Right atrium auricular region (tissue), 2 donors: ENCODE results near the gene LAMTOR4. TPM values are rescaled to one million over a fixed set of nuclear protein-coding genes. Genes with fewer than 3 reads are reported as not detected.
"Not testable (repeated sequence)": the region's sequence is repeated elsewhere in the genome, so short reads cannot be mapped to it uniquely, and the experiment has no call there.

ENCODE experiments used
- DNase-seq: peaks from one replicate; pipeline ENCODE4 v3.0.0-alpha.2; 2019; ENCODE audit warnings: low spot score
- H3K27ac ChIP-seq, 2 donors: fragments of 200-600 bp; sonication (generic); 1 replicate in 1 of 2; 2 replicates in 1 of 2; pipeline ENCODE4 v1.5.1; 2016 to 2019
- H3K27me3 ChIP-seq, 2 donors: fragments of 200-600 bp; sonication (generic); one replicate each; pipeline versions ENCODE4 v1.5.1 to v1.6.0; 2017 to 2019
- H3K36me3 ChIP-seq: fragments of 200-600 bp; sonication (generic); one replicate; pipeline ENCODE4 v1.5.1; 2016
- H3K4me1 ChIP-seq, 2 donors: fragments of 200-600 bp; sonication (generic); one replicate each; pipeline versions ENCODE4 v1.5.1 to v1.6.0; 2017 to 2019
- H3K4me3 ChIP-seq, 2 donors: fragments of 200-600 bp; sonication (generic); 1 replicate in 1 of 2; 2 replicates in 1 of 2; pipeline ENCODE4 v1.5.1; 2017 to 2019; ENCODE audit warnings: mild to moderate bottlenecking in 1 of 2, moderate library complexity in 1 of 2
- H3K9me3 ChIP-seq, 2 donors: fragments of 200-600 bp; sonication (generic); one replicate each; pipeline ENCODE4 v1.5.1; 2019
- microRNA-seq, 2 donors: library from miRNA; unstranded; fragments of <30 nt; microRNA quantifications; one replicate each; pipeline ENCODE4, GENCODE V29; 2016 to 2017; ENCODE audit warnings: borderline number of aligned reads in 2 of 2, borderline replicate concordance in 1 of 2
- total RNA-seq, 2 donors: library from RNA; depleted of rRNA; stranded (reverse); fragments of >200 nt; gene quantifications; one replicate each; pipeline ENCODE4 v1.1.0, GENCODE V29; 2016
- TF ChIP-seq, protein P1 (sequence below), 2 donors: fragments of 200-600 bp; sonication (generic); IDR thresholded peaks; one replicate each; pipeline ENCODE4 v1.5.1; 2019; ENCODE audit warnings: antibody characterized with exemption in 2 of 2

LAMTOR4 gene
- total RNA-seq, 2 donors from 2014 or later = 153 to 168 TPM

DNA sequence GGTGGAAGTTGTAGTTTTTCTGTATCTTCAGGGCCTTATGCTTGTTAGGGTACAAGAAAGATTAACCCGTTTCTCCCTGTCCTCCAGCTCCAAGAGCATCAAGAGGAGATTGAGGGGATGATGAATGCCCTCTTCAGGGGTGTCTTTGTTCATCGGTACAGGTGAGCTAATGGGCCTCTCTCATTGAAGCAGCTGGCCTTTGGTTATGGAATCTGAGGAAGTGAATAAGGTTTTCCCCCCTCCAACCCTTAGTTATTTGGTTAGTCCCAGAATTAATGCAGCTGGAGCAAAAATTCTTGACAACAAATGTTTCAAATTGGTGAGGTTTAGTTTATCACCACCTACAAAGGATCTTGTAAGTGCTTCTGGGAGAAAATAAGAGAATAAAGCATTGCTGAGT lies 46.5 kb downstream of the LAMTOR4 start:
- Histone ChIP-seq H3K4me3 (no peak overlapping the region), H3K9me3 (no peaks in the 10 kb centered on the region), H3K4me1 (no peaks in the 10 kb centered on the region), H3K36me3 (no peaks in the 10 kb centered on the region), H3K27ac (no peak overlapping the region), H3K27me3 (no peaks in the 10 kb centered on the region)
- DNase-seq = no peak
- TF ChIP-seq, protein P1, sequence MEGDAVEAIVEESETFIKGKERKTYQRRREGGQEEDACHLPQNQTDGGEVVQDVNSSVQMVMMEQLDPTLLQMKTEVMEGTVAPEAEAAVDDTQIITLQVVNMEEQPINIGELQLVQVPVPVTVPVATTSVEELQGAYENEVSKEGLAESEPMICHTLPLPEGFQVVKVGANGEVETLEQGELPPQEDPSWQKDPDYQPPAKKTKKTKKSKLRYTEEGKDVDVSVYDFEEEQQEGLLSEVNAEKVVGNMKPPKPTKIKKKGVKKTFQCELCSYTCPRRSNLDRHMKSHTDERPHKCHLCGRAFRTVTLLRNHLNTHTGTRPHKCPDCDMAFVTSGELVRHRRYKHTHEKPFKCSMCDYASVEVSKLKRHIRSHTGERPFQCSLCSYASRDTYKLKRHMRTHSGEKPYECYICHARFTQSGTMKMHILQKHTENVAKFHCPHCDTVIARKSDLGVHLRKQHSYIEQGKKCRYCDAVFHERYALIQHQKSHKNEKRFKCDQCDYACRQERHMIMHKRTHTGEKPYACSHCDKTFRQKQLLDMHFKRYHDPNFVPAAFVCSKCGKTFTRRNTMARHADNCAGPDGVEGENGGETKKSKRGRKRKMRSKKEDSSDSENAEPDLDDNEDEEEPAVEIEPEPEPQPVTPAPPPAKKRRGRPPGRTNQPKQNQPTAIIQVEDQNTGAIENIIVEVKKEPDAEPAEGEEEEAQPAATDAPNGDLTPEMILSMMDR (IDR thresholded peaks at IDR 0.05) = no peak

DNA sequence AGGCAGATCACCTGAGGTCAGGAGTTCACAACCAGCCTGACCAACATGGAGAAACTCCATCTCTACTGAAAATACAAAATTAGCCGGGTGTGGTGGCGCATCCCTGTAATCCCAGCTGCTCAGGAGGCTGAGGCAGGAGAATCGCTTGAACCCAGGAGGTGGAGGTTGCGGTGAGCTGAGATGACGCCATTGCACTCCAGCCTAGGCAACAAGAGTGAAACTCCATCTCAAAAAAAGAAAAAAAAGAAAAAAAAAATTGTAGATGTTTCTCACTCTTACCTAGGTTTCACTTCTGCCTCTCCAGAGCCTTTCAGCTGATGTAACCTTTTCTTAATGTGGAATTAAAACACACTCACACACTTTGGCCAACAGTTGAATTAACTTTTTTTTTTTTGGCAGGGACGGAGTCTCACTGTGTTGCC lies 47.2 kb downstream of the LAMTOR4 start:
- H3K27me3 ChIP-seq, H3K36me3 ChIP-seq, H3K9me3 ChIP-seq, H3K4me1 ChIP-seq, H3K4me3 ChIP-seq, DNase-seq, H3K27ac ChIP-seq: not testable (repeated sequence)

DNA sequence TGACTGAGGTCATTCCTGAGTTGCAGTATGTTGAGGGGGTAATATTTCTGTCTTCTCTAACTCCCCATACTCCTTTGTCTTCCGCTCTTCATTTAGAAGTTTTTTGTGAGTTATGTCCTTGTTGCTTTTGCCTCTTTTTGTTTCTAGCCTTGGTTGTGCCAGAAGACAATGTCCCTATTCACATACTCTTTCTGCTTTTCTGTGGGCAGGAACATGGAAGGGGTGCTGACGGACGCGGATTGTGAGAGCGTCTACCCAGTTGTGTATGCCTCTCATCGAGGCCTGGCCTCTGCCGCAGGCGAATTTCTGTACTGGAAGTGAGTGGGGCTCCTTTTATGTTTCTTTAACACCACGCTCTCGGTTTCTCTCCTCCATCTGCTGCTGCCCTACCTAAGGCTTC lies 49.5 kb downstream of the LAMTOR4 start:
- no peaks in the 10 kb centered on the region for H3K27me3 ChIP-seq
- H3K27ac ChIP-seq = no peak overlapping the region
- TF ChIP-seq, protein P1 (IDR thresholded peaks at IDR 0.05) = no peak
- no peaks in the 10 kb centered on the region for H3K36me3 ChIP-seq
- H3K4me1 ChIP-seq = no peaks in the 10 kb centered on the region
- DNase-seq = no peak
- H3K9me3 ChIP-seq = no peaks in the 10 kb centered on the region
- no peak overlapping the region for H3K4me3 ChIP-seq

DNA sequence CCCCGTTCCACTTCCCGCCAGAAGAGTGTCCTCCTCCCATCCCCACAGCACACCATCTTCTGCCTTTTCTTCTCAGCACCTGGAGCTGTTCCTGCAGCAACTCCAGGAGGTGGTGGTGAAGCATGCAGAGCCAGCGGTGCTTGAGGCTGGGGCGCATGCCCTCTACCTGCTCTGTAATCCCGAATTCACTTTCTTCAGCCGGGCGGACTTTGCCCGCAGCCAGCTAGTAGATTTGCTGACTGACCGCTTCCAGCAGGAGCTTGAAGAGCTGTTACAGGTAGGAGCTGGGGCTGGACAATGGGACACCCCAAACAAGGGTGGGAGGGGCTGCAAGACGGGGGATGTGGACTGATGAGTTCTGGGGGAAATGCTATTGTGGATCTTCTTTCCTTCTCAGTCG lies 52.0 kb downstream of the LAMTOR4 start:
- Histone ChIP-seq H3K4me3 (no peak overlapping the region), H3K27ac (no peak overlapping the region), H3K4me1 (no peaks in the 10 kb centered on the region), H3K36me3 (no peaks in the 10 kb centered on the region), H3K27me3 (no peaks in the 10 kb centered on the region), H3K9me3 (no peaks in the 10 kb centered on the region)
- TF ChIP-seq, protein P1 (IDR thresholded peaks at IDR 0.05) = no peak
- DNase-seq = no peak

Small RNA genes within 50 kb of the gene (microRNA-seq; reads per million reads assigned to microRNA genes)
- 0 reads per million in 2 donors for gene MIR4658

Other genes with a start within 250 kb of the LAMTOR4 start
- gene TRIM4, start 229.4 kb upstream of the LAMTOR4 start, total RNA-seq = 10 to 100 TPM in 1 of 2 donors, 1 to 10 TPM in 1; 8.8 to 13.3 TPM
- gene GJC3, start 219.3 kb upstream of the LAMTOR4 start, total RNA-seq = not detected
- 10 to 100 TPM; 11.3 to 46.5 TPM for gene AZGP1, start 172.9 kb upstream of the LAMTOR4 start, total RNA-seq
- 10 to 100 TPM; 19.8 to 20.0 TPM for gene ZKSCAN1, start 133.3 kb upstream of the LAMTOR4 start, total RNA-seq
- gene ZSCAN21, start 99.1 kb upstream of the LAMTOR4 start, total RNA-seq = 1 to 10 TPM; 6.7 to 7.1 TPM
- 10 to 100 TPM; 11.8 to 16.1 TPM for gene ZNF3, start 67.2 kb upstream of the LAMTOR4 start, total RNA-seq
- 10 to 100 TPM; 46.7 to 64.2 TPM for gene COPS6, start 59.9 kb upstream of the LAMTOR4 start, total RNA-seq
- gene MCM7, start 47.5 kb upstream of the LAMTOR4 start, total RNA-seq = 10 to 100 TPM in 1 of 2 donors, 1 to 10 TPM in 1; 8.3 to 13.0 TPM
- 10 to 100 TPM; 12.2 to 12.4 TPM for gene AP4M1, start 47.3 kb upstream of the LAMTOR4 start, total RNA-seq
- gene TAF6, start 29.6 kb upstream of the LAMTOR4 start, total RNA-seq = 10 to 100 TPM; 41.7 to 49.1 TPM
- 1 to 10 TPM; 6.1 to 6.2 TPM for gene CNPY4, start 29.3 kb upstream of the LAMTOR4 start, total RNA-seq
- gene MBLAC1, start 22.0 kb upstream of the LAMTOR4 start, total RNA-seq = 1 to 10 TPM; 3.3 to 6.1 TPM
- gene TRAPPC14, start 9.8 kb downstream of the LAMTOR4 start, total RNA-seq = 1 to 10 TPM; 5.1 to 8.3 TPM
- 1 to 10 TPM; 1.3 to 2.4 TPM for gene GAL3ST4, start 19.7 kb downstream of the LAMTOR4 start, total RNA-seq
- gene GPC2, start 28.5 kb downstream of the LAMTOR4 start, total RNA-seq = under 1 TPM in 1 of 2 donors, not detected in 1; 0.12 TPM
- gene STAG3, start 29.0 kb downstream of the LAMTOR4 start, total RNA-seq = not detected
- gene PVRIG, start 71.0 kb downstream of the LAMTOR4 start, total RNA-seq = under 1 TPM in 1 of 2 donors, not detected in 1; 0.43 TPM
- not detected for gene SPDYE3, start 158.8 kb downstream of the LAMTOR4 start, total RNA-seq
- gene PILRB, start 209.2 kb downstream of the LAMTOR4 start, total RNA-seq = 1 to 10 TPM; 9.3 to 9.8 TPM
- gene PILRA, start 224.6 kb downstream of the LAMTOR4 start, total RNA-seq = 1 to 10 TPM; 2.6 to 6.2 TPM